Measurements from ENCODE around the gene TBC1D20.

DNA sequence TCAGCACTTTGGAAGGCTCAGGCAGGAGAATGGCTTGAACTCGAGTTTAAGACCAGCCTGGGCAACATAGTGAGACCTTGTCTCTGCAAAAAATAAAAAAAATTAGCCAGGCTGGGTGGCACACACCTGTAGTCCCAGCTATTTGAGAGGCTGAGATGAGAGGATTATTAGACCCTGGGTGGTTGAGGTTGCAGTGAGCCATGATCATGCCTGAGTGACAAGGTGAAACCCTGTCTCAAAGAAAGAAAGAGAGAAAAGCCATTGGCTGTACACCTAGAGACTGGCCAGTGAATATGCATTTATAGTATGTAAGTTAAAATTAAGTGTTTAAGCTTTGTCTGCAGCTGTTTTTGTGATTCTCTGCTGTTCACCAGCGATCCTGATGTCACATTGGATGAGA is 48.2 kb downstream of the TBC1D20 start:
- TF ChIP-seq EZH2phosphoT487 (IDR thresholded peaks at IDR 0.05; ENCODE audit: unreplicated experiment) (no peak), POLR2AphosphoS5 (IDR thresholded peaks at IDR 0.05; ENCODE audit: low read depth) (no peak)
- TF ChIP-seq, protein P1, sequence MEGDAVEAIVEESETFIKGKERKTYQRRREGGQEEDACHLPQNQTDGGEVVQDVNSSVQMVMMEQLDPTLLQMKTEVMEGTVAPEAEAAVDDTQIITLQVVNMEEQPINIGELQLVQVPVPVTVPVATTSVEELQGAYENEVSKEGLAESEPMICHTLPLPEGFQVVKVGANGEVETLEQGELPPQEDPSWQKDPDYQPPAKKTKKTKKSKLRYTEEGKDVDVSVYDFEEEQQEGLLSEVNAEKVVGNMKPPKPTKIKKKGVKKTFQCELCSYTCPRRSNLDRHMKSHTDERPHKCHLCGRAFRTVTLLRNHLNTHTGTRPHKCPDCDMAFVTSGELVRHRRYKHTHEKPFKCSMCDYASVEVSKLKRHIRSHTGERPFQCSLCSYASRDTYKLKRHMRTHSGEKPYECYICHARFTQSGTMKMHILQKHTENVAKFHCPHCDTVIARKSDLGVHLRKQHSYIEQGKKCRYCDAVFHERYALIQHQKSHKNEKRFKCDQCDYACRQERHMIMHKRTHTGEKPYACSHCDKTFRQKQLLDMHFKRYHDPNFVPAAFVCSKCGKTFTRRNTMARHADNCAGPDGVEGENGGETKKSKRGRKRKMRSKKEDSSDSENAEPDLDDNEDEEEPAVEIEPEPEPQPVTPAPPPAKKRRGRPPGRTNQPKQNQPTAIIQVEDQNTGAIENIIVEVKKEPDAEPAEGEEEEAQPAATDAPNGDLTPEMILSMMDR (conservative IDR thresholded peaks at IDR 0.05; ENCODE audit: low read depth in 2 of 2), result no peak
- TF ChIP-seq, protein P2, sequence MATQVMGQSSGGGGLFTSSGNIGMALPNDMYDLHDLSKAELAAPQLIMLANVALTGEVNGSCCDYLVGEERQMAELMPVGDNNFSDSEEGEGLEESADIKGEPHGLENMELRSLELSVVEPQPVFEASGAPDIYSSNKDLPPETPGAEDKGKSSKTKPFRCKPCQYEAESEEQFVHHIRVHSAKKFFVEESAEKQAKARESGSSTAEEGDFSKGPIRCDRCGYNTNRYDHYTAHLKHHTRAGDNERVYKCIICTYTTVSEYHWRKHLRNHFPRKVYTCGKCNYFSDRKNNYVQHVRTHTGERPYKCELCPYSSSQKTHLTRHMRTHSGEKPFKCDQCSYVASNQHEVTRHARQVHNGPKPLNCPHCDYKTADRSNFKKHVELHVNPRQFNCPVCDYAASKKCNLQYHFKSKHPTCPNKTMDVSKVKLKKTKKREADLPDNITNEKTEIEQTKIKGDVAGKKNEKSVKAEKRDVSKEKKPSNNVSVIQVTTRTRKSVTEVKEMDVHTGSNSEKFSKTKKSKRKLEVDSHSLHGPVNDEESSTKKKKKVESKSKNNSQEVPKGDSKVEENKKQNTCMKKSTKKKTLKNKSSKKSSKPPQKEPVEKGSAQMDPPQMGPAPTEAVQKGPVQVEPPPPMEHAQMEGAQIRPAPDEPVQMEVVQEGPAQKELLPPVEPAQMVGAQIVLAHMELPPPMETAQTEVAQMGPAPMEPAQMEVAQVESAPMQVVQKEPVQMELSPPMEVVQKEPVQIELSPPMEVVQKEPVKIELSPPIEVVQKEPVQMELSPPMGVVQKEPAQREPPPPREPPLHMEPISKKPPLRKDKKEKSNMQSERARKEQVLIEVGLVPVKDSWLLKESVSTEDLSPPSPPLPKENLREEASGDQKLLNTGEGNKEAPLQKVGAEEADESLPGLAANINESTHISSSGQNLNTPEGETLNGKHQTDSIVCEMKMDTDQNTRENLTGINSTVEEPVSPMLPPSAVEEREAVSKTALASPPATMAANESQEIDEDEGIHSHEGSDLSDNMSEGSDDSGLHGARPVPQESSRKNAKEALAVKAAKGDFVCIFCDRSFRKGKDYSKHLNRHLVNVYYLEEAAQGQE (IDR thresholded peaks at IDR 0.05; ENCODE audit: unreplicated experiment), result no peak

Measured in GM23338 (cell line).